ENCODE measurements around the gene TMPRSS3.
A peak's percentile ranks its signal among the peaks of the same experiment; 100 is the strongest.

The TMPRSS3 gene

GRCh38 chr21:42348762-42349161, 47.1 kb downstream of the TMPRSS3 start:
- DNase-seq, result no peak

- no peak for DNase-seq
Observed at GRCh38 chr21:42347601-42348327, 48.1 kb downstream of the TMPRSS3 start.

DNA sequence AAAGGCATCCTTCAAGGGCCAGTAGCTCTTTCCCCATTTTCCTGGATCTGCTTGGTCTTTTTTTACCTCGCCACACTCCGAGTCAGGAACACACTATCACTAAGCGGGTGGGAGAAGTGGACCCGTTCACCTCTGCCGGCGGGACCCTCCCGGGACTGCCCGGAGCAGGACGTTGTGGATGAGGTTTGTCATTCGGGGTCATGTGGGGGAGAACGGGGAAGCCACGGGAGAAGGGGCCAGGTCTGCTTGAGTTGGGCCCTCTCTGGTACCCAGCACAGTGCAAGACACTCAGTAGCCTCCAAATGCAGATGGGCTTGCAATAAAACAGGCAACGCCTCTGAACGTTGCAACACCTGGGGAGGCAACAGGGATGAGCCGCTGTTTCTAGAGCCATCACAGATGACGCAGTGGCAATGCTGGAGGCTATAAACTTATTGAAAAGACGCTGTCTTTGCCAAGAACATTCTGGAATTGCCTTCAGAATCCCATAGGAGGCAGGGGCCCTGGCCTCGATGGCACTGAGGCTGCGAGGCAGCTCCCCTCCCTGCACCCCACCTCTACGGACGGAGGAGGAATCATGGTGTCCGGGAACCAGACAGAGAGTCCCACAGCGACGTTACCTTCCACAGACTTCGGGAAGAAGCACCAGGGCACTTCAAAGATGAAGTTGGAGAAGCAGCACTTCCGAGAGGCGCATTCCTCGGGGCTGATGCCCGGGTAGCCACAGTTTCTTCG, 48.8 kb downstream of the TMPRSS3 start:
- no peak for DNase-seq

DNA sequence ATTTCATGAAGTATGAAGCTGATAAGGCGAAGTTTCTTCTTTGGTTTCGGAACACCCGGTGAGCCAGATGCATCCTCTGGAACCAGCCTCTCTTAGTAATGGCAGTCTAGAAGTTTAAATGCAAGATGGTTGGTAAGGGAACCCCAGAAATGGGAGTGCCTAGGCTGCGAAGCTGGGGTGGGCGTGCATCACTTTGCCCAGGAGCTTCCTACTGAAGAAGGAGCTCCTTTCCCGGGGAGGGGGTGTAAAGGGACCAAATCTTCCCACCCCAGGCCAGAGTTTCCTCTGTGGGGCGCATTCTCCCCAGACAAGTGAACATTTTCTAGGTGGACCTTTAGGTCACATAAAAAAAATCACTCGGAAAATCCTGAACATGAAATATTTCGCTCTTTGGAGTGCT, 49.4 kb downstream of the TMPRSS3 start:
- DNase-seq, result no peak

- no peak for DNase-seq
Observed at GRCh38 chr21:42344631-42345030, 51.2 kb downstream of the TMPRSS3 start.

- DNase-seq, result no peak
Observed at GRCh38 chr21:42343963-42344510, 51.8 kb downstream of the TMPRSS3 start.

DNA sequence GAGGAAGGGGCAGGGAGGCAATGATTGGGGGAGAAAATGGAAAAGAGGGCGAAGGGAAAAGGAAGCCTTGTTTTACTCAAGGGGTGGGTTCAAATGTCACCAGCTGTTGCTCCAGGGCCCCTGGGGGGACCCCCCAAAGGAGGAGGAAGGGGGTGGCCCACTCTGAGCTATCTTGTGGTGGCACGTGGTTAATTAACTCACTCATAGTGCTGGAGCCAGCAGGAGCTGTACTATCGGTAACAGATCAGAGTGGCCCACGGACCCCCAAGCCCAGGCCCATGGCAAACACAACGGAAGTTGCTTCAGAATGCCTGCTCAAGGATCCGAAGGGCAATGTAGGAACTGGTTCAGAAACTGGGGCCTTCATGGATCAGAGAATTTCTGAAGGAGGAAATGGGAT, 52.3 kb downstream of the TMPRSS3 start:
- DNase-seq, result no peak

DNA sequence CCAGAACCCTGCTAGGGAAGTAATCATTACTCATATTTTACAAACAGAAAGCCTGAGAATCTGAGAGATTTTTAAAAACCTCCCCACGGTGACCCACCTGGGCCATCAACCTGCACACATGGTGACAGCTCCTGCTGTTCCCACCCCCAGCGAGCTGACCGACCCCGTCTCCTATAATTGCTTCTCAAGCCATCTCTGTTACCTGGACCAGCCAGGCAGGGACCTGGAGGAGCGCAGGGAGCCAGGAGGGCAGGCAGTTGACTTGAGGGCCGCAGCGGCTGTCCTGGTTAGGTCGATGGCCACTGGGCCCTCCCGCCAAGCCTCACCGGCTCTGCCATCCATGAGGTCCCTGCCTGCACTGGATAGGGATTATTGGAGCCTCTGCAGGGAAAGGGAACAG, 52.8 kb downstream of the TMPRSS3 start:
- no peak for DNase-seq

- no peak for DNase-seq
Observed at GRCh38 chr21:42341776-42342542, 53.9 kb downstream of the TMPRSS3 start.

- no peak for DNase-seq
Observed at GRCh38 chr21:42340187-42341050, 55.4 kb downstream of the TMPRSS3 start.

DNA sequence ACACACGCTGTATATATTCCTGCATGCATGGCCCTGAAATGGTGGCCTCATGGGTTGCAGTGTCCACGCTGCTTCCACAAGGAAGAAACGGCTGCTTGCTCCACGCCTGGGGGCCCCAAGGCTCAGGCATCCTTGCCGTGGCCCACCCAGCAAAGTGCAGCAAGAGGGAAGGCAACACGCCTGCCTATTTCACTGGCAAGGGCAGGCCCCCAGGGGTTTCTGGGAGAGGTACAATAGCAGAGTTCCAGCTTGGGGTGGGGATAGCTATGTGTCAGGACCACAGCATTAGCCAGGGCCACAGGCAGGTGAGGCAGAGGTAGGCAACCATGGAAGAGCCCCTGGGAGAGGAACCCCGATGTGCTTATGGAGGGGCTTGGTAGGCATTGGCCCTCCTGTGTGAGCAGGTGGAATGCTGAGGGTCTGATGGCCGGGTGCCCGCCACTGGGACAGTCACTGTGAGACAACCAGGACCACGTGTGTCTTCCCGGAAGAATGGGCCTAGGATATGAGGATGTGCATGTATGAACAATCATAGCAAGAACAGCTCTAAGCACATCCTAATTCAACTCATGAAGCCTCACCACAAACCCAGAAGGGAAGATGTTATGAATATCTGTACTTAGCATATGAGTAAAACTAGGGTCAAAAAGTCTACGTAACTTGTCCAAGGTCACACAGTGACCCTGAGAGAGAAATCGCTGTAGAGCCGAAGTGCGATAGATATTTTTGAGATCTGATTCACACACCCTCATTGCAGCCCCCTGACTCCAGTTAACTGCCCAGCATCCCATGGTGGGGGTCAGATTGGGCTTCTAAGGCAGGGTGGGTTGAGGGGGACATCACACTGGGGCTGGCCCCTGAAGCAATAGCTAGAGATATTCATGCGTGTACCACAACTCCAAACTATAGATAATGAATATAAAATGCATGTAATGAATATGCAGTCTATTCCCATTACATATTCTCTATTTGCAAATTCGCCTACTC, 56.8 kb downstream of the TMPRSS3 start:
- DNase-seq, result no peak

- DNase-seq, result peak; percentile 70 to 88
Observed at GRCh38 chr21:42337830-42338728, 57.8 kb downstream of the TMPRSS3 start.

GRCh38 chr21:42337276-42337675, 58.6 kb downstream of the TMPRSS3 start:
- no peak for DNase-seq

DNA sequence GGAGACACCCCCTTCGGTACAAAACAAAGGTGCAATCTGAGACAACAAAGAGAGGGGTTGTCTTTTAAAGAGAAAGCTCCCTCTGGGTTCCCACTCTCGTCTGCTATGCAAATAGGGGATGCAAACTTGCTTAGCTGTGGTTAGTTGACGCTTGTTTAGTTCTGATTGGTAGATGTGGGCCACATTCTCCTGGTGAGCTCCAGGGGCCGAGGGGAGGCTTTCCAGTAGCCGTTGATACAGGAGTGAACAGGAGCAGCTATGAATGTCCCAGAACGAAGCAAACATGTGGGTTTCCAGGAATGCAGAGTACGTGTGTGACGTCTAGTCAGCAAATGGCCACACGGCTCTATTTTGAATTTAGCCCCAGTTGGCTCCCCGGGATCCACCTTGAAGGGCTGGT, 59.8 kb downstream of the TMPRSS3 start:
- DNase-seq, result no peak

DNA sequence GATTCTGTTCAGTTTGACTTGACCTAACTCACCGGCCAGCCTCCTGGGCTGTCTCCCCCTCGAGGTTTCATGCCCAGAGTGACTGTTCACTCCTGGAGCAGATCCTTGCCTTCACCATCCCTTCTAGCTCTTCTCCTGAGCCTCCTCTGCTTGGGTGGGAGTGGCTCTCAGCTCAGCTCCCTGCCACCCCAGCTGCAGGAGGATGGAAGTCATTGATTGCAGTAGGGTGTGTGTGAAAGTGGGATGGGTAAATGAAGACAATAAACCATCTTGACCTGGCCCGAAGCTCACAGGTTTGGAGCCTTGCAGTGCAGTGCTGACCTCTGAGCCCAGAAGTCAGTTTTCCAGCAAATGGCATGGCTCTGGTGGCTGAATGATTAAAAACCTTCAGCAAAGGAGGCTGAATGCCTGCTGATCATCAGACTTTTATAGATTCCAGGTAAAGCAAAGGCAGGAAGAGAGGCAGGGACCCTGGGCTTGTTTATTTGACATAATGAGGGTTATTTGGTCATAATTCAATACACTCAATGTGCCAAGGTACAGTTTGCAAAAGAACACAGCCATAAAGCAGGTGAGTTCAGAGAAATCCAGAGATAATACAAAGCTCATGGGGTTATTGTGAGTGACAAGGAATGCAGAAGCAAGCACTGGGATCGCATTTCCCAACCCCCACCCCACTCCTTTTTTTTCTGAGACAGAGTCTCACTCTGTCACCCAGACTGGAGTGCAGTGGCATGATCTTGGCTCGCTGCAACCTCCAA, 63.1 kb downstream of the TMPRSS3 start:
- no peak for DNase-seq

DNA sequence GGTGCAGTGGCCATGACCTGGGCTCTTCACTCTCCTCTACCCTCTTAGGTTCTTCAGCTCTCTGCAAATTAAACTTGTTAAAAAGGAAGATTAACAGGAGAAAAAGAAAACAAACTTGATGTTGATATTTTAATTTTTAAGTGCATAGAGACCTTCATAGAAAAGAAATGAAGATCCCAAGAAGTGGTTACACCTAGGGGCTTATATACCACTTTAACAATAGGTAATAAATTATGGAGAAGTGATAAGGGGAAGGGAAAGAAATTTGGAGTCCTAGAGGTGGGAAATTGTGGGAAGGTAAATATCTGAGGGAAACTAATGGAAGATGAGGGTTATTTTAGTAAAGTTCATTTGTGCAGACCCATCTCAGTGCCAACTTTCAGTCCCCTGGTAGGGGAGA, 64.2 kb downstream of the TMPRSS3 start:
- DNase-seq, result no peak

GRCh38 chr21:42330380-42331371, 65.2 kb downstream of the TMPRSS3 start:
- peak in 1 of 2 donors; percentile 10 for DNase-seq

DNA sequence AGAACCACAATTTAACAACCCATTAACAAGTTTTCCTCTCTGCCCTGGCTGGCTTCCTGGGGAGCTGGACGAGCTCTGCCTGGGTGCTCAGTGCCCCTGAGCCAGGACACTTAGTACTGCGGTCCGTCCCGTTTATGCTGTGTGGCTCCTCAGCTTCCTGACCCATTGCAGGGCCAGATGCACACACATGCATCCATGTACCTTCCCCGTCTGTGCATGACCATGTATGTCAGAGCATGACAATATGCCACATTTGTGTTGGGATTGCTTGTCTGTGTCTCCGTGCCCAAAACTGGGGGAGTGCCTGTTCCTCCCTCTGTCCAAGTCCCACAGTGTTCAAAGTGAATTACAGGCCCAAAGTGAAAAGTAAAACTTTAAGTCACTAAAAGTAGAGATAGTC, 71.0 kb downstream of the TMPRSS3 start:
- no peak for DNase-seq

All from inflammatory macrophage treated with lipopolysaccharide for 1 hour (primary cell).